ENCODE results near the gene NOBOX.

GRCh38 chr7:144414815-144415214, 11.3 kb upstream of the NOBOX start:
- TF ChIP-seq CTCF (conservative IDR thresholded peaks at IDR 0.05 in 1 of 2, IDR thresholded peaks at IDR 0.05 in 1 of 2; ENCODE audit: low read depth in 1 of 2, low read length in 2 of 2): no peak
- no peak for TF ChIP-seq EZH2 (IDR thresholded peaks at IDR 0.05; ENCODE audit: low read length, missing control alignments)
